Colonic mucosa (tissue), 4 donors: ENCODE results near the gene IRF8. TPM values are rescaled to one million over a fixed set of nuclear protein-coding genes. Genes with fewer than 3 reads are reported as not detected.

ENCODE experiments used
- DNase-seq: peaks from one replicate; pipeline ENCODE4 v3.0.0-alpha.2; 2020
- H3K27ac ChIP-seq: fragments of 200-600 bp; one replicate; pipeline ENCODE4 v1.8.0; 2021
- H3K27me3 ChIP-seq: fragments of 200-600 bp; one replicate; pipeline ENCODE4 v1.8.0; 2021
- H3K36me3 ChIP-seq: fragments of 200-600 bp; one replicate; pipeline ENCODE4 v1.8.0; 2021
- H3K4me1 ChIP-seq: fragments of 200-600 bp; one replicate; pipeline ENCODE4 v1.8.0; 2021; ENCODE audit warnings: mild to moderate bottlenecking
- H3K4me3 ChIP-seq: fragments of 200-600 bp; one replicate; pipeline ENCODE4 v1.8.0; 2021
- H3K9ac ChIP-seq, 2 donors: one replicate each; pipeline ENCODE4 v1.7.0; 2013; ENCODE audit warnings: control low read depth in 2 of 2, low read depth in 2 of 2, low read length in 2 of 2
- H3K9me3 ChIP-seq: fragments of 200-600 bp; one replicate; pipeline ENCODE4 v1.8.0; 2021
- intact Hi-C: fragments of 100-400 bp; cut with DNase I; formaldehyde crosslinking; loops from one replicate; pipeline ENCODE4 v1.14.1; 2022
- total RNA-seq, 2 donors: library from RNA; stranded (reverse); fragmentation: NEBNext Ultra II Directional in 1 of 2; extraction: Animal tissue kit (Norgen Biotek cat#: 25700) in 1 of 2; gene quantifications; one replicate each; pipeline ENCODE4 v1.2.1, GENCODE V29; 2021
- TF ChIP-seq, protein P1 (sequence below): fragments of 200-600 bp; IDR thresholded peaks from one replicate; pipeline ENCODE4 v1.8.0; 2022; ENCODE audit warnings: antibody characterized with exemption, mild to moderate bottlenecking
- donor health status: healthy.
- donor health status: DM: no; HTN: no; CAD: no.
- donor health status: DM: no; HTN: no; CAD: no.

IRF8 gene
- total RNA-seq, 2 donors from 2014 or later: 25.1 to 52.5 TPM

GRCh38 chr16:85913688-85914422 is 14.9 kb downstream of the IRF8 start:
- intact Hi-C loops: no loop called here
- no peak overlapping the region for H3K27ac ChIP-seq

GRCh38 chr16:85914423-85914794 is 15.4 kb downstream of the IRF8 start:
- Histone ChIP-seq H3K9me3 (no peaks in the 10 kb centered on the region), H3K27ac (no peak overlapping the region), H3K36me3 (peaks cover 5% of the 10 kb centered on the region), H3K4me3 (no peak overlapping the region), H3K27me3 (no peaks in the 10 kb centered on the region), H3K9ac (no peak overlapping the region), H3K4me1 (no peaks in the 10 kb centered on the region)
- intact Hi-C loops: no loop called here
- no peak for DNase-seq
- TF ChIP-seq, protein P1, sequence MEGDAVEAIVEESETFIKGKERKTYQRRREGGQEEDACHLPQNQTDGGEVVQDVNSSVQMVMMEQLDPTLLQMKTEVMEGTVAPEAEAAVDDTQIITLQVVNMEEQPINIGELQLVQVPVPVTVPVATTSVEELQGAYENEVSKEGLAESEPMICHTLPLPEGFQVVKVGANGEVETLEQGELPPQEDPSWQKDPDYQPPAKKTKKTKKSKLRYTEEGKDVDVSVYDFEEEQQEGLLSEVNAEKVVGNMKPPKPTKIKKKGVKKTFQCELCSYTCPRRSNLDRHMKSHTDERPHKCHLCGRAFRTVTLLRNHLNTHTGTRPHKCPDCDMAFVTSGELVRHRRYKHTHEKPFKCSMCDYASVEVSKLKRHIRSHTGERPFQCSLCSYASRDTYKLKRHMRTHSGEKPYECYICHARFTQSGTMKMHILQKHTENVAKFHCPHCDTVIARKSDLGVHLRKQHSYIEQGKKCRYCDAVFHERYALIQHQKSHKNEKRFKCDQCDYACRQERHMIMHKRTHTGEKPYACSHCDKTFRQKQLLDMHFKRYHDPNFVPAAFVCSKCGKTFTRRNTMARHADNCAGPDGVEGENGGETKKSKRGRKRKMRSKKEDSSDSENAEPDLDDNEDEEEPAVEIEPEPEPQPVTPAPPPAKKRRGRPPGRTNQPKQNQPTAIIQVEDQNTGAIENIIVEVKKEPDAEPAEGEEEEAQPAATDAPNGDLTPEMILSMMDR: no peak

More at GRCh38 chr16:85913688-85914422, 14.9 kb downstream of the IRF8 start:
- no peaks in the 10 kb centered on the region for H3K27me3 ChIP-seq
- no peak for DNase-seq
- no peak overlapping the region for H3K9ac ChIP-seq
- H3K4me1 ChIP-seq: no peaks in the 10 kb centered on the region
- TF ChIP-seq, protein P1: no peak
- no peaks in the 10 kb centered on the region for H3K9me3 ChIP-seq
- peaks cover 5% of the 10 kb centered on the region for H3K36me3 ChIP-seq
- no peak overlapping the region for H3K4me3 ChIP-seq

GRCh38 chr16:85915125-85915845 is 16.3 kb downstream of the IRF8 start:
- Histone ChIP-seq H3K4me3 (no peak overlapping the region), H3K27me3 (no peaks in the 10 kb centered on the region), H3K9me3 (no peaks in the 10 kb centered on the region), H3K27ac (no peak overlapping the region), H3K9ac (peak overlapping the region in 1 of 2 donors; percentile 53), H3K4me1 (no peaks in the 10 kb centered on the region), H3K36me3 (peaks cover 5% of the 10 kb centered on the region)
- DNase-seq: no peak
- TF ChIP-seq, protein P1: no peak
- intact Hi-C loops: no loop called here

DNA sequence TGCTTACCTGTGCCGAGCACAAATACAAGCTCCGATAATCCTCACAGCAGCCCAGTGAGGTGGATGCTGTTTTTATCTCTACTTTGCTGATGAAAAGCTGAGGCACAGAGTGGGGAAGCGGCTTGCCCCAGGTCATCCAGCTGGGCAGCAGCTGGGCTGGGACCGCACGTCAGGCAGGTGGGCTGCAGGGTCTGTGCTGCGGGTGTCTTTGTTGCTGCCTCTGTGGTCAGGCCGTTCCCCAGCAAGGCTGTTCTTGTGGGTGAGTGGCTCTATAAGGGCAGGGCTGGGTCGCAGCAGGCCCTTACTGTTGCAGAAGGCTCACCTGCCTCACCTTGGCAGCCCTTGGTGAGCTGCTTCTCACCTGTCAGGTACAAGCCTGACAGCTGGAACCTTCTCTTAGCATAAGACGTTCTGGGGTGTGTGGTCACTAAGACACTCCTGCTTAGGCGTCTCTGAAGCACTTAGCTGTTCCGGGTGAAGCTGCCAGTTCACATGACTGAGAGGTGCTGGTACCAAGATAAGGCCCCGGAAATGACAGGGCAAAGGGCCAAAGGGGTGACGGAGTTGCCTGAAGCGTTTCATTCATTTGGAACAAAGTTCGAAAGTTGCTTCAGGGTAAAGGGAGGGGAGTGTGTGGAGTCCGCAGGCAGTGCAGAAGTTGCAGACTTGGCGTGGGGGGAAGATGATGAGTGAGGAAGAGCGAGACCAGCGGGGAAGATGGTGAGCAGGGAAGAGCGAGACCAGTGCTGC is 17.4 kb downstream of the IRF8 start:
- H3K9ac ChIP-seq: peak overlapping the region in 1 of 2 donors; percentile 53
- intact Hi-C loops: no loop called here
- no peaks in the 10 kb centered on the region for H3K4me1 ChIP-seq
- peaks cover 5% of the 10 kb centered on the region for H3K36me3 ChIP-seq
- TF ChIP-seq, protein P1: no peak
- H3K4me3 ChIP-seq: no peak overlapping the region
- DNase-seq: peak; percentile 95
- H3K27me3 ChIP-seq: no peaks in the 10 kb centered on the region
- no peaks in the 10 kb centered on the region for H3K9me3 ChIP-seq
- H3K27ac ChIP-seq: peak overlapping the region; percentile 68

GRCh38 chr16:85917012-85917411 is 18.1 kb downstream of the IRF8 start:
- intact Hi-C loops: no loop called here
- peak overlapping the region; percentile 68 for H3K27ac ChIP-seq

More at GRCh38 chr16:85917012-85917411, 18.1 kb downstream of the IRF8 start:
- DNase-seq: no peak
- Histone ChIP-seq H3K36me3 (peaks cover 5% of the 10 kb centered on the region), H3K27me3 (no peaks in the 10 kb centered on the region), H3K4me1 (no peaks in the 10 kb centered on the region), H3K9ac (no peak overlapping the region), H3K4me3 (no peak overlapping the region), H3K9me3 (no peaks in the 10 kb centered on the region)
- TF ChIP-seq, protein P1: no peak
